OCI-LY7 (cell line): ENCODE measurements around the gene CFAP119. TPM values are rescaled to one million over a fixed set of nuclear protein-coding genes. Genes with fewer than 3 reads are reported as not detected.

ENCODE experiments used
- BruUV-seq: library from RNA; stranded (reverse); fragments of 400-500 nt; replicated peaks from 2 replicates; lab custom pipeline; 2021; lab: Mats Ljungman, UMichigan
- CTCF ChIA-PET: fragments of 300-600 bp; sonication (Branson Sonifier 250); formaldehyde crosslinking; loops from one replicate; lab custom pipeline; 2022; ENCODE audit warnings: antibody characterized with exemption; ENCODE audit not compliant: unreplicated experiment; lab: Charles Lee
- POLR2A ChIA-PET: fragments of 300-600 bp; sonication (Branson Sonifier 250); formaldehyde crosslinking; loops from one replicate; lab custom pipeline; 2022; ENCODE audit warnings: antibody characterized with exemption; lab: Charles Lee
- DNase-seq: peaks from one replicate; pipeline ENCODE4 v3.0.0-alpha.2; 2015; ENCODE audit warnings: low spot score
- H2AFZ ChIP-seq: fragments of 200-600 bp; sonication (generic), shearing (Covaris generic); 2 replicates; pipeline ENCODE4 v1.6.1; 2014; ENCODE audit warnings: mild to moderate bottlenecking, antibody characterized with exemption, low read length, moderate library complexity
- H3K27ac ChIP-seq: fragments of 200-600 bp; sonication (generic); 2 replicates; pipeline ENCODE4 v1.5.1; 2014; ENCODE audit warnings: mixed run types, low read depth, mild to moderate bottlenecking, moderate library complexity, low read length, inconsistent platforms; ENCODE audit not compliant: poor library complexity, severe bottlenecking
- H3K36me3 ChIP-seq: fragments of 200-600 bp; sonication (generic); 2 replicates; pipeline ENCODE4 v1.6.1; 2014; ENCODE audit warnings: mild to moderate bottlenecking, antibody characterized with exemption, low read length, moderate library complexity, mixed read lengths; ENCODE audit not compliant: insufficient read depth
- H3K4me1 ChIP-seq: fragments of 200-600 bp; sonication (generic); 2 replicates; pipeline ENCODE4 v1.5.1; 2014; ENCODE audit warnings: mild to moderate bottlenecking, low read length; ENCODE audit not compliant: insufficient read depth, poor library complexity, severe bottlenecking
- H3K4me2 ChIP-seq: fragments of 200-600 bp; sonication (generic); 2 replicates; pipeline ENCODE4 v1.6.1; 2014; ENCODE audit warnings: mild to moderate bottlenecking, low read length
- H3K4me3 ChIP-seq: fragments of 200-600 bp; sonication (generic); 2 replicates; pipeline ENCODE4 v1.5.1; 2014; ENCODE audit warnings: mild to moderate bottlenecking, low read depth, low read length; ENCODE audit not compliant: poor library complexity, severe bottlenecking
- H3K79me2 ChIP-seq: fragments of 200-600 bp; sonication (generic); 2 replicates; pipeline ENCODE4 v1.6.1; 2016; ENCODE audit warnings: low read depth, mild to moderate bottlenecking, low read length, moderate library complexity, mixed read lengths; ENCODE audit not compliant: insufficient read depth
- H3K9me2 ChIP-seq: fragments of 200-600 bp; sonication (generic); 2 replicates; pipeline ENCODE4 v1.6.1; 2016; ENCODE audit warnings: mild to moderate bottlenecking, low read length, mixed read lengths; ENCODE audit not compliant: insufficient read depth
- H3K9me3 ChIP-seq: fragments of 200-600 bp; sonication (generic); 2 replicates; pipeline ENCODE4 v1.6.1; 2014; ENCODE audit warnings: mild to moderate bottlenecking, mixed run types, low read length, mixed read lengths
- H4K20me1 ChIP-seq: fragments of 200-600 bp; sonication (generic); 2 replicates; pipeline ENCODE4 v1.6.1; 2014; ENCODE audit warnings: mild to moderate bottlenecking, antibody characterized with exemption, low read length, moderate library complexity, mixed read lengths; ENCODE audit not compliant: insufficient read depth
- CTCF ChIP-seq: fragments of 200-600 bp; sonication (generic); conservative IDR thresholded peaks from 2 replicates; pipeline ENCODE4 v1.5.1; 2014; ENCODE audit warnings: mild to moderate bottlenecking, antibody characterized with exemption, low read length, moderate library complexity, mixed read lengths
- EZH2phosphoT487 ChIP-seq: fragments of 200-600 bp; sonication (generic); IDR thresholded peaks from 2 replicates; pipeline ENCODE4 v1.6.1; 2018; ENCODE audit warnings: low read depth, borderline replicate concordance, mild to moderate bottlenecking, mixed run types, antibody characterized with exemption, low read length, moderate library complexity, mixed read lengths
- intact Hi-C: fragments of 100-400 bp; cut with micrococcal nuclease; formaldehyde crosslinking; loops from one replicate; pipeline ENCODE4 v1.10.0; 2022; ENCODE audit not compliant: unreplicated experiment
- total RNA-seq, 2 experiments: library from RNA; depleted of rRNA in 1 of 2; stranded (reverse); fragments of >200 nt in 1 of 2; shearing (Covaris generic) in 1 of 2; gene quantifications; 2 replicates each; pipeline ENCODE4 v1.2.3, GENCODE V29; 2014 to 2022

CFAP119 gene
- total RNA-seq, 2 experiments from 2014 or later = 25.0 to 27.4 TPM

DNA sequence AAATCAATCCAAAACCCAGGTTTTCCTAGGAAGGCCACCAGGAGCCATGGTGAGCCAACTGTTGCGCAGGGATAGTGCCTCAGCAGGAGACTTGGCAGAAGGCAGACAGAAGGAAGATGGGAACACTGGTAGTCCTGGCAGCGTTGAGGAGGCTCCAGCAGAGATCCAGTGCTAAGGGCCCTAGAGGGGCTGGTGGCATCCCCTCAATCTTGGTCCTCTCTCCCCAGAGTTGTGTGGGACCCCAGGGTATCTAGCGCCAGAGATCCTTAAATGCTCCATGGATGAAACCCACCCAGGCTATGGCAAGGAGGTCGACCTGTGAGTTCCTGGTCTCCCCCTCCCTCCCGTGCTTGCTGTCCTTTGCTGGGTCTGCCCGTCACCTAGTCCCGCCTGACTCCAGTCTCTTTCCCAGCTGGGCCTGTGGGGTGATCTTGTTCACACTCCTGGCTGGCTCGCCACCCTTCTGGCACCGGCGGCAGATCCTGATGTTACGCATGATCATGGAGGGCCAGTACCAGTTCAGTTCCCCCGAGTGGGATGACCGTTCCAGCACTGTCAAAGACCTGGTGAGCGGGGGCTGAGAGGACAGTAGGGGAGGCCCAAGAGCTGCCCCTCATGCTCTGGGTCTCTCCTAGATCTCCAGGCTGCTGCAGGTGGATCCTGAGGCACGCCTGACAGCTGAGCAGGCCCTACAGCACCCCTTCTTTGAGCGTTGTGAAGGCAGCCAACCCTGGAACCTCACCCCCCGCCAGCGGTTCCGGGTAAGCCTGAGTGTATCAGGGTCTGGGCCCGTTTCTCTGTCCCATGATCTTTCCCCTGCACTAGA, 5.7 kb downstream of the CFAP119 start:
- Histone ChIP-seq H3K27ac (no peak overlapping the region), H3K4me3 (no peak overlapping the region), H3K4me2 (no peak overlapping the region), H2AFZ (no peak overlapping the region), H3K9me2 (no peaks in the 10 kb centered on the region), H4K20me1 (no peaks in the 10 kb centered on the region), H3K4me1 (peaks cover 28% of the 10 kb centered on the region), H3K9me3 (no peaks in the 10 kb centered on the region), H3K36me3 (peaks cover 71% of the 10 kb centered on the region), H3K79me2 (0 out of 2 replicates have a peak, but pooled peaks cover 6% of the 10 kb centered on the region)
- intact Hi-C loops = loop anchor here (10.0 kb wide), 1 partner anchor 1881 kb away; the partner anchor contains the start of gene ATP2A1
- DNase-seq = no peak
- TF ChIP-seq CTCF (no peak), EZH2phosphoT487 (no peak)
- CTCF ChIA-PET = no interaction called here
- POLR2A ChIA-PET = no interaction called here
- no TSS peak for BruUV-seq

DNA sequence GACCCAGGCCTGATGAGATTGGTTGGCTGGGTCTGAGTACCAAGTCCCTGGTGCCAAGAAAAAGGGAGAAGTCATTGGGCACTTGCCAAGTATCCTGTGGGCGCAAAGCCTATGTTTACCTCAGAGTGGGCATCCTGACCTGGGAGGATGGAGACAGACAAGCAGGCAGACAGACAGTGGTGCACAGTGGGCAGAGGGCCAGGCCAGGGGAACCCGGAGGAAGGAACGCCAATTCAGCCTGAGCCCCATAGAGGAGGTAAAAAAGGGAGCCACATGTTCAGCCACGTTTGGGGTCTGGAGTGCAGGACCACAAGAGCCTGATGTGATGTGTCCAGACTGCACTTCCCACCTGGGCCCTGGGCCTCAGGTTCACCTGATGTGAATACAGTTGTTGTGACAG, 8.3 kb downstream of the CFAP119 start:
- BruUV-seq = no TSS peak
- ChIA-PET POLR2A (no interaction called here), CTCF (no interaction called here)

More for the DNA sequence above, 8.3 kb downstream of the CFAP119 start:
- no peak for DNase-seq
- H3K79me2 ChIP-seq = peaks cover 13% of the 10 kb centered on the region
- H3K4me2 ChIP-seq = no peak overlapping the region
- peaks cover 11% of the 10 kb centered on the region for H3K4me1 ChIP-seq
- intact Hi-C loops = loop anchor here (10.0 kb wide), 1 partner anchor 1879 kb away; the partner anchor contains the start of gene ATP2A1
- H4K20me1 ChIP-seq = 0 out of 2 replicates have a peak, but pooled peaks cover 4% of the 10 kb centered on the region
- H3K9me3 ChIP-seq = no peaks in the 10 kb centered on the region
- H3K4me3 ChIP-seq = no peak overlapping the region
- H3K36me3 ChIP-seq = peaks cover 63% of the 10 kb centered on the region
- no peak overlapping the region for H3K27ac ChIP-seq
- TF ChIP-seq CTCF (no peak), EZH2phosphoT487 (no peak)
- H2AFZ ChIP-seq = no peak overlapping the region
- no peaks in the 10 kb centered on the region for H3K9me2 ChIP-seq
